ENCODE data around the gene ZNF212. TPM values are rescaled to one million over a fixed set of nuclear protein-coding genes. Genes with fewer than 3 reads are reported as not detected.
A peak's percentile ranks its signal among the peaks of the same experiment; 100 is the strongest.

The ZNF212 gene
- total and polyA plus RNA-seq, 2 donors (not counting 3 experiments of a cell fraction or from before 2014, with no cell fraction given): 3.6 to 9.0 TPM

DNA sequence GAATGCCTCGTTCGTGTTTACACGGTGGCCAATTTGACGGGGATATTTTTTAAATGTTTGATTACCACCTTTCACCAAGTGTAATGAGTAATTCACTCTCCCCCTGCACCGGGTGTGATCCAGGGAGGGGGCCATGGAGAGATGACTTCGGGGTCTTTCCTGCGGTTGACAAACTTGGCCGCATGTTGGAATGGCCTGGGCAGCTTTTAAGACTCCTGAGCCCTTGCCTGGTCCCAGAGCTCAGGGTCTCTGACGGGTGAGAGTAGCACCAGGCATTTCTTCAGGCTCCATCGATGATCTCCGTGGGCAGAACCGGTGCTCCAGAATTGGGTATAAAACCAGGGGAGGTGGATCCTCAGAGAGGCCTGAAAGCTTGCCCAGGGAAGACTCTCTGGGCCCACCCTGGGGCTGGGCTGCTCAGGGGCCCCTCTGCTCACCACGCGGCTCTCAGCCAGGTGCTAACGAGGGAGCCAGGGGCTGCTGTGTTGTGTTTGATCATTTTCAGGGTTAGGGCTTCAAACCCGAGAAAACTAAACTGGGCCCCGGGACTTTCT lies 43.2 kb upstream of the ZNF212 start:
- Histone ChIP-seq H2AFZ (ENCODE audit: low read depth, low read length) (peak overlapping the region; percentile 85), H4K20me1 (replicated peaks; ENCODE audit: control insufficient read depth, extremely low read depth, insufficient read depth, low read length) (no peaks in the 10 kb centered on the region), H3K4me2 (ENCODE audit: insufficient read depth, low read length) (peak overlapping the region; percentile 70), H3K79me2 (ENCODE audit: control insufficient read depth, insufficient read depth, low read length) (peaks cover 40% of the 10 kb centered on the region), H3K4me1 (ENCODE audit: control insufficient read depth, extremely low read depth, insufficient read depth, low read length) (peaks cover 25% of the 10 kb centered on the region), H3K36me3 (ENCODE audit: control insufficient read depth in 2 of 2, extremely low read depth in 1 of 2, insufficient read depth in 2 of 2, low read length in 2 of 2) (peaks cover 4 to 18% of the 10 kb centered on the region in 2 experiments), H3K27ac (ENCODE audit: insufficient read depth, low read depth, low read length) (peak overlapping the region; percentile 61), H3K4me3 (replicated peaks in 1 of 3; ENCODE audit: insufficient read depth in 1 of 3, low read depth in 1 of 3, low read length in 3 of 3) (peak overlapping the region; percentile 66 to 83 (median 70)), H3K27me3 (ENCODE audit: control insufficient read depth in 2 of 2, insufficient read depth in 2 of 2, low read length in 2 of 2) (no peaks in the 10 kb centered on the region), H3K9me3 (replicated peaks; ENCODE audit: control insufficient read depth, insufficient read depth, low read length) (no peaks in the 10 kb centered on the region), H3K9me1 (replicated peaks; ENCODE audit: control insufficient read depth, extremely low read depth, insufficient read depth, low read length) (no peaks in the 10 kb centered on the region), H3K9ac (replicated peaks; ENCODE audit: extremely low read depth, insufficient read depth, low read length) (peak overlapping the region; percentile 84)
- intact Hi-C loops (cut with micrococcal nuclease): loop anchor here (10.0 kb wide), 1 partner anchor 429 kb away; no protein-coding TSS in a partner anchor
- ChIA-PET POLR2A (interaction anchor here (1.0 kb wide), 1 partner anchor 131 kb away, joined by 3 read pairs; no protein-coding TSS in a partner anchor), CTCF (interaction anchor here (0.9 to 2.3 kb wide), 13 partner anchors 8 to 264 kb away, joined by 3 to 21 read pairs (median 7); partner anchors contain the start of gene ZNF398)
- TF ChIP-seq, protein P1, sequence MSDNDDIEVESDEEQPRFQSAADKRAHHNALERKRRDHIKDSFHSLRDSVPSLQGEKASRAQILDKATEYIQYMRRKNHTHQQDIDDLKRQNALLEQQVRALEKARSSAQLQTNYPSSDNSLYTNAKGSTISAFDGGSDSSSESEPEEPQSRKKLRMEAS (IDR thresholded peaks at IDR 0.05; ENCODE audit: insufficient read depth, insufficient read length): no peak
- TF ChIP-seq, protein P2, sequence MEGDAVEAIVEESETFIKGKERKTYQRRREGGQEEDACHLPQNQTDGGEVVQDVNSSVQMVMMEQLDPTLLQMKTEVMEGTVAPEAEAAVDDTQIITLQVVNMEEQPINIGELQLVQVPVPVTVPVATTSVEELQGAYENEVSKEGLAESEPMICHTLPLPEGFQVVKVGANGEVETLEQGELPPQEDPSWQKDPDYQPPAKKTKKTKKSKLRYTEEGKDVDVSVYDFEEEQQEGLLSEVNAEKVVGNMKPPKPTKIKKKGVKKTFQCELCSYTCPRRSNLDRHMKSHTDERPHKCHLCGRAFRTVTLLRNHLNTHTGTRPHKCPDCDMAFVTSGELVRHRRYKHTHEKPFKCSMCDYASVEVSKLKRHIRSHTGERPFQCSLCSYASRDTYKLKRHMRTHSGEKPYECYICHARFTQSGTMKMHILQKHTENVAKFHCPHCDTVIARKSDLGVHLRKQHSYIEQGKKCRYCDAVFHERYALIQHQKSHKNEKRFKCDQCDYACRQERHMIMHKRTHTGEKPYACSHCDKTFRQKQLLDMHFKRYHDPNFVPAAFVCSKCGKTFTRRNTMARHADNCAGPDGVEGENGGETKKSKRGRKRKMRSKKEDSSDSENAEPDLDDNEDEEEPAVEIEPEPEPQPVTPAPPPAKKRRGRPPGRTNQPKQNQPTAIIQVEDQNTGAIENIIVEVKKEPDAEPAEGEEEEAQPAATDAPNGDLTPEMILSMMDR (IDR thresholded peaks at IDR 0.05; ENCODE audit: extremely low read depth in 1 of 2, insufficient read depth in 1 of 2, low read depth in 1 of 2, low read length in 2 of 2): no peak
- TF ChIP-seq EZH2 (IDR thresholded peaks at IDR 0.05; ENCODE audit: borderline replicate concordance, low read depth, low read length, severe bottlenecking) (no peak), POLR2A (IDR thresholded peaks at IDR 0.05; ENCODE audit: low read depth, low read length) (no peak), GATA2 (IDR thresholded peaks at IDR 0.05; ENCODE audit: insufficient read depth, insufficient read length, low read depth, low read length) (no peak), MYC (IDR thresholded peaks at IDR 0.05; ENCODE audit: low read depth, low read length) (no peak), FOS (IDR thresholded peaks at IDR 0.05; ENCODE audit: borderline replicate concordance, insufficient read depth, low read length) (no peak), POLR2AphosphoS5 (IDR thresholded peaks at IDR 0.05; ENCODE audit: insufficient read depth, low read depth, low read length) (no peak), JUN (IDR thresholded peaks at IDR 0.05; ENCODE audit: borderline replicate concordance, insufficient read depth, insufficient read length, low read depth) (no peak)
- dilution Hi-C loops (cut with MboI; ENCODE audit: extremely low pct_ligation_motif_present, low sequenced_read_pairs): no loop called here
- FAIRE-seq (peak; percentile 53), DNase-seq (ENCODE audit: low read depth, low spot score) (peak; percentile 49)
- no TSS peak for BruUV-seq (replicated peaks)
